Hematopoietic multipotent progenitor cell treated with erythropoietin and hydrocortisone succinate and interleukin-3 and kit ligand, for 4 days (in vitro differentiated cells): ENCODE results near the gene ZDHHC14.
"Not testable (repeated sequence)": the region's sequence is repeated elsewhere in the genome, so short reads cannot be mapped to it uniquely, and the experiment has no call there.

Source experiments
- DNase-seq: peaks from one replicate; pipeline ENCODE4 v3.0.0-alpha.2; 2015

Gene ZDHHC14

DNA sequence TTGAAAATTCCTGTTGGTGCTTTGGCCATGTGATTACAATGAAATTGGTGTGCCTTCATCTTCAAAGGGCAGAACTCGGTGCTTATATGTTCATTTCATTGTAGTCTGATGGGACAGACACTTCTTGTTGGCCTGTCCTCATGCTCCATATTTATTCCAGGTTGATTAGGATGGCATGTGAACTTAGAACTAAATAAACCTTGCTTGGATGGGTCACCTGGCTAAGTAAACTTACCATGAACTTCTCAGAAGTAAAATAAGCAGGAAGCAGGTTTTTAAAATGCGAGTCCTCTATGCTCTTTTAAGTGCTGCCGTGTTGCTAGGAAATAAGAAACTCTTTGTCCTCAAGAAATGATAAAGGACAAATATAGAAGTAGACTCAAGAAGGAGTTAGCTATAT lies 26.7 kb downstream of the ZDHHC14 start:
- DNase-seq, result no peak

DNA sequence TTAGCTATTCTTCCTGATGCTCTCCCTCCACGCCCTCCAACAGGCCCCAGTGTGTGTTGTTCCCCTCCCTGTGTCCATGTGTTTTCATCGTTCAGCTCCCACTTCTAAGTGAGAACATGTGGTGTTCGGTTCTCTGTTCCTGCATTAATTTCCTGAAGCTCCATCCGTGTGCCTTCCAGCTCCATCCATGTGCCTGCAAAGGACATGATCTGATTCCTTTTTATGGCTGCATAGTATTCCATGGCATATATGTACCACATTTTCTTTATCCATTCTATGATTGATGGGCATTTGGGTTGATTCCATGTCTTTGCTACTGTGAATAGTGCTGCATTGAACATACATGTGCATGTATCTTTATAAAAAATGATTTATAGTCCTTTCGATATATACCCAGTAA lies 27.4 kb downstream of the ZDHHC14 start:
- DNase-seq, result not testable (repeated sequence)

DNA sequence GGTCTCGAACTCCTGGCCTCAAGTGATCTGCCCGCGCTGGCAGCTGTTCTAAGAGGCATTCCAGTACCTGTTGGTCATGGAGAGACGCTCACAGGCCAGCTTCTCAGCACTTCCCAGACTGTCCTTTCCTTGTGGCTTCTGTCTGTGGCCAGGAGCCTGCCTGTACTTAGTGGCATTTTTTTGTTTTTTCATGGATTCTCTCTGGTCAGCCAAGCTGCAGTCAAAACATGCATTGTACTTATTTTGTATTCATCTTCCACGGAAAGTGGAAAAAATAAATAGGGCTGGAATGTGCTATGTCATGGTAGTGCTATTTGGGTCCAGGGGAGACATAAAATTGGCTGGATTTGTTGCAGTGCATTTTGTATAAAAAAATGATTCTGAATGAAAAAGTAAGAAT lies 29.1 kb downstream of the ZDHHC14 start:
- no peak for DNase-seq

DNA sequence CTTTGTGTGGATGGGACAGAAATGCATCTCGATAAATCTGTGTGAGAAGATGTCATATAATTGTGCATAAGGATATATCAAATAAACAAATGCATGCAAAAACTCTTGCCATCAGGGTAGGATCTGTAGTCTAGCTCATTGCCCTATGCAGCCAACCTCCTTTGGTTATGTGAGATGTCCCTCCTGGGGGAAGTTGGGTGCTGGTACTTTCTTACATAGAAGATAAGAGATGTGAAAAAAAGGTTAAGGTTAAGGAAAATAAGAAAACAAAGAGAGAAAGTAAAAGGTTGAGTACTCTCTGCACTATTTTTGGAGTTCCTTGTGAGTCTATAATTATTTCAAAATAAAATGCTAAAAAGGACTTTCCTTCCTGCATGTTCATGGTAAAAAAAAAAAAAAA lies 30.4 kb downstream of the ZDHHC14 start:
- DNase-seq, result no peak

DNA sequence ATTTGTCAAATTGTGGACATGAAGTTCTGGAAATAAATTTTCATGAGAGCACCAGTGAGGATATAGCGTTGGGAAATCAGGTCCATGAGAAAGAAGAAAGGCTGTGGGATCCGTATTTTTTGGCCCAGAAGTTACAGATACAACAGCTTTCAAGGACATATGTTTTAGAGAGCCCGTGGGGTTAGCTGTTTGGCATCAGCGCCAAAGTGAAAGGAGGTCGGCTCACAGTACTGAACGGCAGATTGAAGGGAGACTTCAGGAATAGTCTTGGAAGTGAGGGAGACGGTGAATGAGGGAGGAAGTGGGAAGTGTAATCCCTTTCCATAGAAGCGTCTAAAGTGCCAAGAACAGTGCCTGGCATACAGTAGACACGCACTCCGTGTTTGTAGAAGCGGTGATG lies 31.8 kb downstream of the ZDHHC14 start:
- DNase-seq, result no peak

DNA sequence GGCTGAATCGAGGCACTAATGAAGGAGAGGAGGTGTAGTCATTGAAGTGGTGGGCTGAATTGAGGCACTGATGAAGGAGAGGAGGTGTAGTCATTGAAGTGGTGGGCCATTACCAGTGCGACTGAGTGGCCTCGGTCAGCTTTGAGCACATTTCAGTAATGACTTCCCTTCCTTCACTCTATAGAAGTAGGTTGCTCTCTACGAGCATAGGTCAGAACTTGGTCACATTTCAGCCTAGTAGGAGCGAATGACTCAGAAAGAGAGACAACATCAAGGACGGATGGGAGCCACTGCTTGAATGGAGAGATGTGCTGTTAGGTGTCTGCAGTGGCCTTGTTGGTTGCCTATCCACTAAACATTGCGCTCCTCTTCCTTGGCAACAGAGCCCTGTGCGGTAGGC lies 39.5 kb downstream of the ZDHHC14 start:
- no peak for DNase-seq

DNA sequence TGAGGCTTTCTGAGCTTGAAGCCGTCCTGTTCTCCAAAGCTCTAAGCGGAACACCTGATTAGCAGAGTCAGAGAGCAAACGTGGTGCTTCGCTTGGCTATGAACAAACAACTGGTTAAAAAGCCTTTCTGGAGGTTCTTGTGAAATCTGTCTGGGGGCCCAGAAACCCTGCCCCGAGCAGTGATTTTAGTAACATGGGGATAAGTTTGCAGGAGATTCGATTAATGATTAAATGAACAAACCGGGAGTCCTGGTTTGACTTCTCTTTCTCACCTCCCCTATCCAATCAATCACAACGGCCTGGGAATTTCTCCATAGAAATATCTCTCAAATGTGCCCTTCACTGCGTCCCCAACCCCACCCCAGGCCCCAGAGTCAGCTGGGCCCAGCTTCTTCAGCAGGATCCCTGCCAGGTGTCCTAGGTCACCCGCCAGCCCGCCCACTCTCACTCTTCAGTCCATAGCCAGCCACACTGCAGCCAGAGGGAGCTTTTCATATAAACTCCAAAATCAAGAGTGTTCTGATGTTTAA lies 43.6 kb downstream of the ZDHHC14 start:
- no peak for DNase-seq

DNA sequence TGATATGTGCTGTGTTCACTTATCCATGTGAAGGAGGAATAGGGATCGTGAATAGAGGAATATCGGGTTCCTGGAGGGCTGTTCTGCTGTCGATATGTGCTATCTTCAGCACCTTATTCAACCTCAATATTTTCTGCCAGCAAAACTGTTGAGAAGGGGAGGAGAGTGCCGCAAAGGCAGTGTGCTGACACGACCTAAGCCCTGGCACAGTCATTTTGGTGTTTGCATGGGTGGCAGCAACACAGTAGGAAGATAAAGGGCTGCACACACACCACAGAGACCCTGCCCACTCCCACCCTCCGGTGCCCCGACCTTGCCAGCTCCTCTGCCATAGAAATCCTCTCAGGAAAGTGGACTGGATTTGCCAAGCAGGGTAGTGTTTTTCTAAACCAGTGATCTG lies 47.0 kb downstream of the ZDHHC14 start:
- no peak for DNase-seq

DNA sequence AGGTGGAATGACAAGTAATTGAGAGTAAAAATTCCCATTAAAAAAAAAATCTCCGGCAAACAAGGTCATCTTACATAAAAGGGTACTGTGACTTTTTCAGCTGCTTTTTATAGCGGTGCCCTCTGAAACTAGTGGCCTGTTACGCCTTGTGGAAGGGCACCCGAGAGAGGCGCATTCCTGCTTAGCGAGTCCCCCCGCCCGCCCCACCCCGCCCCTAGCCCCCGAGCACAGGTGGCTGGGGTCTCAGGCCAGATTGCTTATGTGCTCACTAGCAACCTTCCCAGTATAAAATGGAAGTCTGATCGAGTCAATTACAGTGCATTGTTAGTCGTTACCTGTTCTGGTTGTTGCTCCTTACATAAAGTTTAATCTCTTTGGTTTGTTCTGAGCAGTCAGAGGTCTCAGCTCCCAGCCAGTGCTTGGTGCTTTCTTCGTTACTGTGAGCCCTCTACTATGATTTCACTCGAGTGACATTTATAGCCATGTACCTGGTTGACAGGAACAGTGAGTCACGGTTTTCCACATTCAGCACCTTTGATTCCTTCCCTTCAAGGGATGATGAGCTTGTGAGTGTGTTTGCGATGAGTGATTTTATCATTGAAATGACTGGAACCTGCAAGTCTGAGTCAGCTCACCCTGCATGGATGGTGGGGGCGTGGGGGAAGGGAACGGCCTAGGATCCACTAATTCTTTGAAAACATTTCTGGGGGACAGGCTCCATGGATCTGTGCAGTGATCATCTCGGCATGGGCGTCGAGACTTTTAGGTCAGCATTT lies 47.6 kb downstream of the ZDHHC14 start:
- DNase-seq, result no peak

DNA sequence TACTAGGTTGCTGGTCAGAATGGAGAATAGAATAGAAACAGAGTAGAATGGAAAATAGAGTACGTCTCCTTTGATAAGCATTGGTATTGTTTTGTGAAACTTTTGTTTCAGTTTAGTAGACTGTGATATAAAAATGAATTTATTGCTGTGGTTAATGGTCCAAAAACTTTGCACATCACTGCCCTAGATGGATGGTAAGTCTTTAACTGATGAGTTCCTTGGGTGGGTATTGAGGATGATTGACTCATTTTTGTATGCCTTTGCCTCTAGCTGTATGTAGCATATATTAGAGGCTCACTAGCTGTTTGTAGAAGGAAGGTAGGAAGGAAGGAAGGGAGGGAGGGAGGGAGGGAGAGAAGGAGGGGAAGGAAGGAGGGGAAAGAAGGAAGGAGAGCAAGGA lies 48.3 kb downstream of the ZDHHC14 start:
- no peak for DNase-seq

DNA sequence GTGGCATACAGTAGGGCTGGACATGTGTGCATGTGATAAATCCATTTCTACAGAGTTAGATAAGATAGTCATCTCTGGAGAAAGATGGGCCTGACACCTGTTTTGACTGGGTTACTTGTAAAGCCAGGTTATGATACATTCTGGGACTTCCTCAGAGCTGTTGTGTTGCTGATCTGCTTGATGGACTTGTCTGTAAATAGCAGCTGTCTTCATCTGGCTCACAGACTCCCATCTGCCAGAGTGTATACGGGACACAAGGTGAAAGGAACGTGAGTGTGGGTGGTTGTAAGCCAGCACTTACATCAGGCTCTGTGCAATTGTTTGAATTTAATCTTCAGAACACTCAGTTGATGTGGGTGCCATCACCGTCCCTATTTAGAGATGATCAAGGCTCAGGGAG lies 49.8 kb downstream of the ZDHHC14 start:
- no peak for DNase-seq

DNA sequence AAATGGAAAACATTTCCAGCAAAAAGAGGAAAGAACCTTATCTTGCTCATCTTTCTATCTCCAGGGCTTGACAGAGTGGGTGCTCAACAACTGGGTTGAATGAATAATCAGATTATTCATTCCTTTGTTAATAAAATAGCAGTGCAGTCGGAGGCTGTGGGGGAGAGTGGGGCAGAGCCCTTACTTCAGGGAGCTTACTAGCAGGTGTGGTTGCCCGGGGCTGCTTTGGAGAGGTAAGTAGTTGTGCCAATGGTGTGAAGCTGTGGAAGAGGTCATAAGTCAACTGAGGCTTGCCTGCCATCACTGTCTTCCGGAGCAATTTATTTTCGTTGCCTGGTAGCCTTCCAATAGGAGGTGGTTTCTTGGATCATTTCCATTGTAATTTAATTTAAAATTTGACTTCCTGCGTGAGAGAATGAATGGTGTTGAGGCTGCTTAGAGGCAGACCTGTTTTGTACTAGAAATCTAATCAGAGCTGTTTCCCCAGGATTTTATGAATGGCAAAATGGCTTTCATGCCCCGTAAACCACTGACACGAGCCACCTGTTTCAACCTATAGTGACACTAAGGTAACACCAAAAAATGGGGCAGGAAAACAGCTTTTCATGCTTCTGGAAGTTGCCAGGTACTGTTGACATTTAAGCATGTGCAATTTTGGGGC lies 51.4 kb downstream of the ZDHHC14 start:
- DNase-seq, result no peak

DNA sequence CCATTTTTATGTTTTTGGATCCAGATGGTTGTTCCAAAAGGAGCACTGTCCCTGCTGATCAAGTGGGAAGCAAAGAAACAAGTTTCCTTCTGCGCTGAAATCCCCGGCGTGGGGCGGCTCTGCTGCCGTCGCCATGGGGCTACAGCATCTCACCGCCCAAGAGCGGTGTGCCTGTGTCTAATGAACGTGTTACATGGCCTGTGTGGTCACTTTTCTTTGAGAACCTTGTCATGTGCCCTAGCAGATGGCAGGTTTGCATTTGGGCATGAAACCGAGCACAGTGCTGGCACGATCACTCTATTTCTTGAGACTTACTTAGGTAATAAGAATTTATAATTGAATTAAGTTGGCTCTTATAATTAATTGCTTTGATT lies 51.9 kb downstream of the ZDHHC14 start:
- no peak for DNase-seq

DNA sequence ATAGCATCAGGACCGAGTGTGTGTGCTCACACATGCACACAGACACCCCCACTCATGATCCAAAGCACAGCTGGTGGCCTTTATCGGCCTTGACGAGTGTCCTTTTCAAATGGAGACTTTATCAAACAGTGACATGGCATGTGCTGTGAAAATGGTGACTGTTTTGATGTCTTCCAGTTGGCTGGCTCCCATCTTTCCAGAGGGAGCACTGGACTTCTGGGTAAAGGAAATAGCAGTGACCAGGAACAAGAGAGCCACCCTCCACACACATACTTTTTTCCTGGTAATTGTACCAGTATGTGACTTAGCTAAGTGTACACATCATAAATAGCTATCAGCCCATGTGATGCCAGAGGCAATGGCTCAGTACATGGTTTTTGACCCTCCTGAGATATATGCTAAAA lies 52.7 kb downstream of the ZDHHC14 start:
- no peak for DNase-seq

DNA sequence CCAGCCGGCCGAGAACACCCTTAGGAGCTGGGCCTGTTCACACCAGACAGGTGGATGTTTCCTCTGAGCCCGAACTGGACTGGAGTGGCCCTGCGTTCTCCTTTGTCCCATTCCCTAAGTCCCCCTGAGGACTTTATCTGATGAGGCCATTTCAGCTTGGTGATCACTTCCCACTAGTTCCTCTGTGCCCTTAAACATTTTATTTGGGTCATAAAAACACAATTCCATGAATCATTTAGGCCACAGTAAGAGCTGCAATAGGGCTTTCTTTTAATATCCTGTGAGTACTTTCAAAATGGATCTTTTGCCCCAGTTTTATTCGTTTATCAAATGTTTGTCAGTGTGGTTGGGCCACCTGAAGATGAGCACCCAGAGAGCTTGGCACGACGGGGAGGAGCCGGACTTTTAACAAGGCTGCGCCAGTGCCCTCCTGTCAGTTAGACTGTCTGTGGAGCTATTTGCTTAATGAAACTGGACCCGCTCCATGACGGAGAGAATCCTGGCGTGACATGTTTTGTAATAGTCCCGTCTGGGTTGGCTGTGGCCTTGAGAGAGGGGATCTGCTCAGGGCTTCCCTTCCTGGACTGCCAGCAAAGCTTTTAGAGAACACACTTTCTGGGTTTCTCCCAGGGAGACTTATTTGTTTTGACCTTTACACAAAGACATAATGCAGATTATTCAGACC lies 53.5 kb downstream of the ZDHHC14 start:
- no peak for DNase-seq

DNA sequence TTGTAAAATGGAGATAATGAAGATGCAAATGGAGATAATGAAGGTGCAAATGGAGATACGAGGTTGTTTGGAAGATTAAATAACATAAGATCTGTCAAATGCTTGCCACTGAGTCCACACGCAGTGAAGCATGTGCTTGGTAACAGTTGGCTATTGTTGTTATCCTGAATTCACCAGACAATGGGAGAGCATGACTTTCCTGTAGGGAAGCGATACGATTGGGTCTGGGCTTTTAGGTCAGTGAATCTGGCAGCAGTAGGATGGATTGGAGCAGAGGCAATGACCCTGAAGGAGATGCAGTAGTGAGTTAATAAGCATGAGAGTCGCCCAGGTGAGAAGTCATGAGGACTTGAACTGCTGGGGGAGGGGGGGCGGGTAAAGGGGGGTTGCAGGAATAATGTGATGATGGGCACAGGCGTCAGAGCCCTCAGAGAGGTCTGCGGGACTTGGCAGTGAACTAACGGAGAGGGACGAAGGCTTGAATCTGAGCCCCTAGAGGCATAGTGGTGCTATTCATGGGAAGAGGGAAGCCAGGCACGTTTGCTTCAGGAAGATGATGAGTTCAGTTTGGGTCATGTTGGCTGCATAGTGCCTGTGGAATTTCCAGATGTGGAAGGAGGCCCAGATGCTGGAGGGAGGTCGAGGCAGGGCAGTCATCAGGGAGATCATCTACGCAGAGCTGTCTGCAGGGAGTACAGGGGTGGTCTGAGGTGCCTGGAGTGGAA lies 55.4 kb downstream of the ZDHHC14 start:
- no peak for DNase-seq

DNA sequence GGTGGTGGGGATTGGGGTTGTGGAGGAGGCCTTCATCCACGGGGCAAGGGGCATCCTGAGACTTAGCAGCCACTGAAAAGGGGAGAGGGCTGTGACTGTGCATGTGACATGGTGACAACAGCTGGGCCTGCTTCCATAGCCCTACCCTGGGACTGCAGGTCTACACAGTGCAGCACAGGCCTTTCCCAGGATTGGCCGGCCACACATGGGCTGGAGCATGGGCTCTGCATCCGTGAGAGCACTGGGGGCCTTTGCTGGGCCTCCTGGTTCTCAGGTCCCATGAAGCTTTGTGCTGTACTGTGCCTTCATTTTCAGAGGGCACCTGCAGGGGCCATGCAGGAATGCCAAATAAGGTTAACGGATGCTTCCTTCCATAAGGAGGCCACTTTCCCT lies 56.0 kb downstream of the ZDHHC14 start:
- no peak for DNase-seq

DNA sequence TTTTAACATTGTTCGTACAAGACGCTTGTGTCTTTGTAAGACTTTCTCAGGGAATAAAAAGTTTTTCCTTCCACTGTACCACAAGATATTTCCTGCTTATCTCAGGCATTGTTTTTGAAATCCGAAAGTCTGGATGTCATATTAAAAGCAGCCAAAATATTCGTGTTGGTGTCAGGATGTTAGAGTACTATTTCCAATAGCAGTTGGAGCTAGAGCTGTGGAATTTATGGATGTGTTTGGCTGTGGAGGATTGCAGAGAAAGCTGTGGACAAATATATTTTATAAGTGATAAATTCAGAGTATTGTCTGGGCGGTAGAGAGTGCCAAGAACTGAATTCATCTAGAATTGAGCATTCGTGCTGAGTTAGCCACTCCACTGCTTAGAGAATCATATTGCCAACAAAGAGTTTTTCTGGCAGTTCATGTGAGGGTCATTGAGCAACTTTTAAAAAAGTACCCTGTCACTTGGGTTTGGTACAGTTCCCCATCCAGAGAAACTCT lies 57.7 kb downstream of the ZDHHC14 start:
- no peak for DNase-seq

DNA sequence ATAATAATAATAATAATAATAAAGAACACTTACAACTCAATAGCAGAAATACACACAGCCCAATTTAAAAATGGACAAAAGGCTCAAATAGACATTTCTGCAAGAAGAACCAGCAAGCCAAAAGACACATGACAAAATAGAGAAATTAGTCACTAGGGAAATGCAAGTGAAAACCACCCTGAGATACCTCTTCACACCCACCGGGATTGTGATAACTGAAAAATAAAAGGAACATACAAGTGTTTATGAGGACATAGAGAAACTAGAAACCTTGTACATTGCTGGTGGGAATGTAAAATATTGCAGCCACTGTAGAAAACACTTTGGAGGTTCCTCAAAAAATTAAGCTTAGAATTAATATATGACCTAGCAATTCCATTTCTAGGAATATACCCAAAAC lies 59.2 kb downstream of the ZDHHC14 start:
- no peak for DNase-seq

DNA sequence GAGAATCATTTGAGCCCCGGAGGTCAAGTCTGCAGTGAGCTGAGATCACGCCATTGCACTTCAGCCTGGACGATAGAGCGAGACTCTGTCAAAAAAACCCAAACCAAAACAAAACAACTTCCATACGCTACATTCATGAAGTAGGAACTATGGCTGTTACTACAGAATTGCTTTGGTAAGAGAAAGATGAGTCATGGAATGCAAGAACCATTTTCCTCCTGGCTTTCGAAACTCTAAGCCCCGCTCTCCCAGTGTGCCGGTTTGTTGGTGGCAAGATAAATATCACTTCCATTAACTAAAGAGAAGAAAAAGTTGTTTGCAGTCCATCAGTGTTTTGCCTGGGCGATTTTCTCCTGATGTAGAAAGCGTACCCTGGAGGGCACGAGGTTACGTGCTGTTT lies 61.3 kb downstream of the ZDHHC14 start:
- DNase-seq, result no peak

DNA sequence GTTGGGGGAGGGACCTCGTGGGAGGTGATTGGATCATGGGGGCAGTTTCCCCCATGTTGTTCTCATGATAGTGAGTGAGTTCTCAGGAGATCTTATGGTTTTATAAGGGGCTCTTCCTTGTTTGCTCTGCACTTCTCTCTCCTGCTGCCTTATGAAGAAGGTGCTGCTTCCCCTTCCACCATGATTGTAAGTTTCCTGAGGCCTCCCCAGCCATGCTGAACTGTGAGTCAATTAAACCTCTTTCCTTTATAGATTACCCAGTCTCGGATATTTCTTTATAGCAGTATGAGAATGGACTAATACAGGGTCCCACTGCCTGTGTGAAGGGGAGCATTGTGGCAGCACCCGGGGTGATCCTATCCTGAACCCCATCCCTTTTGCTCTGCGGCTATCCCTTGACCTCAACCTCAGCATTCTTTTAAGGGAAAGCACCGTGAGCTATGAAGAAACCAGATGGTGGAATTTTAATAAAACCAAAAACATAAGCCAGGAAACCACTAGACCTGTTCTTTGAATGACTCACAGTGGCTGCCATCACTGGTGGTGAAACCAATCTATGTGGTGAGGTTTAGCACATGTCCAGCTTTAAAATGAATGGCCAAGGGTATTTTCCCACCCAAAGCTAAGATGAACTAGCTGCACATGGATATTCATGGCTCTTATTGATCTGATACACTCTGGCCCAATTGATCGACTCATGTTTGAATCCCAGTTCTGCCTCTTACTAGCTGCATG lies 62.2 kb downstream of the ZDHHC14 start:
- no peak for DNase-seq

DNA sequence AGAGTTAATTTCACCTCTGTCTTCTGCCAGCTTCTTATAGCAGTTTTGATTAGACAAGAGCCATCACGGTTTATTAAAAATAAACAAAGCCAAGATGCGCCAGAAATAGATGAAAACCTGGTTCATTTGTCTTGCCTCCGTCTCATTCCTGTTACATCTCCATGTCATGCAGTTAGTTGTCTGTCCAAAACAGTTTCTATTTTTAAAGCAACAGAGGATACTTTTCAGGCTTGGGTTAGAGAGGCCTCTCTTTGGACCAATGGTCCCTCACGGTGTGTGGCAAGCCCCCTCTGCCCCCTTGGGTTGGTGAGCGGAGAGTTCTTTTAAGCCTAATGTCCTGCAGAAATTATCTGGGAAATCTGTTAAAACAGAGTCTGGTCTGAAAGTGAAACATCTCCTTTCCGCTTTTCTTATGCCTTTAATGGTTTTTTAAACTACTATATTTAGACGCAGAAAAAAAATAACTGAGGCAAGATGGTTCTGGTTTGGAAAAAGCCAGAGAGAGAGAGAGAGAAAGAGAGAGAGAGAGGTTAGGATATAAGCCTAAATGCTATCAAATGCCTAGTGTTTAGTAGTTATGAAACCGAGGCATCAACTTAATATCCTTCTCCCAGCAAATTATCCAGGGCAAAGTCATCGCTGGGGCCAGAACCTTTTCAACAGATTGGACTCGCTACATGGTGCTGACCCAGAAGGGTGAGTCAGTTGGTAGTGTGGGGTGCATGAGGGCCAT lies 64.5 kb downstream of the ZDHHC14 start:
- no peak for DNase-seq
